ENCODE measurements around the gene SELENOO.
A peak's percentile ranks its signal among the peaks of the same experiment; 100 is the strongest.

The SELENOO gene

DNA sequence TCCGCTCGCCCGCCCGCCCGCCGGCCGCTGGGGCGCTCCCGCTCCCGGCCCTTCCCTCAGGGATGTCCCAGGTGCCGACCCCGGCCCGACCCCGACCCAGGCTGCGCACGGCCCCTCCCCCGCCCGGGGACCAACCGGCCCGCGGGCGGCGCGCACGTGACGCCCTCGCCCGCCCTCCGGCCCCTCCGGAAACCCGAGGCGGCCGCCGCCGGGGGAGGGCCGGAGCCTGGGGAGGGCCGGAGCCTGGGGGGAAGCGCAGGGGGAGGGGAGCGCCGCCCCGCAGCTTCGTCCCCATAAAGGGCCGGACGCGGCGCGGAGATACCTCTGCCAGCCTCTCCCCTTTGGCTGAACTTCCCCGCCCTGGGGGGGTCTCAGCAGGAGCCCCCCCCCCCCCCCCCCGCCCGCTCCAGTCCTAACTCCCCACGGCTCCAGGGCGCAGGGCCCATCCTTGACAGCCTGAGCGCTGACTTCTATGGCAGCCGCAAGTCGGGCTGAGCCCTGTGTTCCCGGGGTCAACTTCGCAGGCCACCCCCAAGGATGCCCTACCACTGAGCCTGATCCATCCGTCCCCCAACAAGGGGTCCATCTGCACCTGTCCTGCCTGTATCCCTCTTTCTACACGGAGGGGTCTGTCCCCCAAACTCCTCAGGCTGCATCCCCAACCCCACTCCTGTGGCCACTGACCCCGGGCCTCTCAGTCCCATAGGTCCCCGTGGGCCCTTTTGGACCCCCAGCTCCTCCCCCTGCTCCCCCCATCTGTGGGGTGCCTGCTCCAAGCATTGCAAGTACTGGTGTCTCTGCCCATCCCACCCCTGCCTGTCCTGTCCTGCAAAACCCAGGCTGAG is 61.0 kb downstream of the SELENOO start, which contains the start of gene MAPK12:
Gene MAPK12 (minus strand): TSS at position 69 of the 845 bp plus-strand sequence. CDS start 174 bp downstream, outside the sequence.
- peak within 1 kb of the TSS; percentile 53 for H3K4me3 ChIP-seq (ENCODE audit: low read length)
- TF ChIP-seq, protein P1, sequence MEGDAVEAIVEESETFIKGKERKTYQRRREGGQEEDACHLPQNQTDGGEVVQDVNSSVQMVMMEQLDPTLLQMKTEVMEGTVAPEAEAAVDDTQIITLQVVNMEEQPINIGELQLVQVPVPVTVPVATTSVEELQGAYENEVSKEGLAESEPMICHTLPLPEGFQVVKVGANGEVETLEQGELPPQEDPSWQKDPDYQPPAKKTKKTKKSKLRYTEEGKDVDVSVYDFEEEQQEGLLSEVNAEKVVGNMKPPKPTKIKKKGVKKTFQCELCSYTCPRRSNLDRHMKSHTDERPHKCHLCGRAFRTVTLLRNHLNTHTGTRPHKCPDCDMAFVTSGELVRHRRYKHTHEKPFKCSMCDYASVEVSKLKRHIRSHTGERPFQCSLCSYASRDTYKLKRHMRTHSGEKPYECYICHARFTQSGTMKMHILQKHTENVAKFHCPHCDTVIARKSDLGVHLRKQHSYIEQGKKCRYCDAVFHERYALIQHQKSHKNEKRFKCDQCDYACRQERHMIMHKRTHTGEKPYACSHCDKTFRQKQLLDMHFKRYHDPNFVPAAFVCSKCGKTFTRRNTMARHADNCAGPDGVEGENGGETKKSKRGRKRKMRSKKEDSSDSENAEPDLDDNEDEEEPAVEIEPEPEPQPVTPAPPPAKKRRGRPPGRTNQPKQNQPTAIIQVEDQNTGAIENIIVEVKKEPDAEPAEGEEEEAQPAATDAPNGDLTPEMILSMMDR (conservative IDR thresholded peaks at IDR 0.05; ENCODE audit: low read depth, low read length), result no peak
- DNase-seq (ENCODE audit: low read depth), result no peak

DNA sequence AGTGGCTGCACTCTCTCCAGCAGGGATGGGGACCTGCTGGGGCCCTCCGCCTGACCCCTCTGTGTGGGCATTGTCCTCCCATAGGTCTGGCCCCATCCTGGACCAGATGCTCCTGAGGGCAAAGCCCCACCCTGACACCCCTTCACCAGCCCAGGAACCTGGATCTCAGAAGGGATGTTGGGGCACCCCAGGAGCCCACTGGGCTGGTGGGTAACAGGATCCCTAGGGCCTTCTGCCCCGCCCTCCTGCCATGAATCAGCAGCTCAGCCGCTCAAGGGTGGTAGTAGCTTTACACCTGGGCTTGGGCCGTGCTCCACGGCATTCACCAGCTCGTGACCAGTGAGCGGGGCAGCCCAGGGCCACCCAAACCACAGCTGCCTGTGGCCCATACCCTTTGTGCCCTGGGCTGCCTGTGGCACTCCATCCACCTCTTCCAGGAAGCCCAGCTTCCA is 61.7 kb downstream of the SELENOO start:
- no peak for DNase-seq (ENCODE audit: low read depth)
- H3K4me3 ChIP-seq (ENCODE audit: low read length), result no peak overlapping the region
- TF ChIP-seq, protein P1 (conservative IDR thresholded peaks at IDR 0.05; ENCODE audit: low read depth, low read length), result no peak

DNA sequence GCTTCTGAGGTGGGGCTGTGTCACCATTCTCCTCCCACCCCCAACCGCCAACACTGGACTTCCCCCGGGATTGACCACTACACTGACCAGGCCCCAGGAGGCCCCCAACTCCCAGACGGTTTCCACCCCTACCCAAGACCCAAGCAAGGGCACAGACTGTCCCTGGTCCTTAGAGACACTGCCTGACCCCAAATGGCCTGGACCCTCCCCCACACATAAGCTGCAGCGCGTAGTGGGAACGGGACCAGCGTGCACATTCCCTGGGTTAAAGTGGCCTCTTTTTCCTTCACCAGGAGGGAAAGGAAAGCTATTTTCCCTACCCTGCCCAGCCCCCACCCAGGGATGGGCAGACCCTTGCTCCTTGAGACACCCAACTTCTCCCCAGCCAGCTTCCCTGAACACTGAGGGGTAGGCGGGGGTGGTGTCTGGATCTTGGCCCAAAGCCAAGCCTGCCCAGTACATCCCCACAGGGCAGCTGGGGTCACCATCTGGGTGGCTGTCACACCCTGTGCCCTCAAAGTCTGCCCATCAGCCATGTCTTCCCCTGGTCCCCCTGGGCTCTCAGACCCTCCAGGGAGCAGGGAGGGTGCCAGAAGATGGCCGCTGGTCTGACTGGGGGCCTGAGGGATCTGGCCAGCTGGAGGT is 62.3 kb downstream of the SELENOO start:
- H3K4me3 ChIP-seq (ENCODE audit: low read length), result no peak overlapping the region
- TF ChIP-seq, protein P1 (conservative IDR thresholded peaks at IDR 0.05; ENCODE audit: low read depth, low read length), result no peak
- DNase-seq (ENCODE audit: low read depth), result no peak

DNA sequence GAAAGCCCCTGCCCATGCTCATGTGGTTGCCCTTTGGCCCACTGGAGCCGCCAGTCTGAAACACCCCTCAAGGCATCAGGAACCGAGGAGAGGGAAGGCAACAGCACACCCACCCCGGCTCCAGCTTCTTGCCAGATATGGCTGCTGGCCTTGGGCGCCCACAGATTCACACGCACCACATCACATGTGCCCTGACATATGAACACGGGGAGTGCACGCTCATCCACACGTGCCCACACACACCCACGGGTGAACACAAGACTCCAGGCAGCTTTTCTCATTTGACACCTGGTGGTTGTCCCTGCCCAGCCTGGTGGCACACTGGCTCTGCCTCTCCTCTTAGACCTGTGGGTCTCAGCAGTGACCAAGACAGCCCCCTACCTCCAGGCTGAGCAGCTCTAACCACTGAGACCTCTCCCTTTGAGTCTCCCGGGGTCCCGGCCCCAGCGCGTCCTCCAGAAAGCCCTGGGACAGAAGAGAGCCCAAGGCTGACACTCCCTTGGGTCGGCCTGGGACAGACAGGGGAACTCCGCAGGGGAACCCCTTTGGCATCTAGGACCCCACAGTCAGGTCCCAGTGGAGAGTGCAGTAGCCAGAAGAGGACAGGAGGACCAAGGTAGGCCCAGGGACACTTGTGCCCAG is 63.4 kb downstream of the SELENOO start:
- no peak overlapping the region for H3K4me3 ChIP-seq (ENCODE audit: low read length)
- DNase-seq (ENCODE audit: low read depth), result no peak
- TF ChIP-seq, protein P1 (conservative IDR thresholded peaks at IDR 0.05; ENCODE audit: low read depth, low read length), result no peak

DNA sequence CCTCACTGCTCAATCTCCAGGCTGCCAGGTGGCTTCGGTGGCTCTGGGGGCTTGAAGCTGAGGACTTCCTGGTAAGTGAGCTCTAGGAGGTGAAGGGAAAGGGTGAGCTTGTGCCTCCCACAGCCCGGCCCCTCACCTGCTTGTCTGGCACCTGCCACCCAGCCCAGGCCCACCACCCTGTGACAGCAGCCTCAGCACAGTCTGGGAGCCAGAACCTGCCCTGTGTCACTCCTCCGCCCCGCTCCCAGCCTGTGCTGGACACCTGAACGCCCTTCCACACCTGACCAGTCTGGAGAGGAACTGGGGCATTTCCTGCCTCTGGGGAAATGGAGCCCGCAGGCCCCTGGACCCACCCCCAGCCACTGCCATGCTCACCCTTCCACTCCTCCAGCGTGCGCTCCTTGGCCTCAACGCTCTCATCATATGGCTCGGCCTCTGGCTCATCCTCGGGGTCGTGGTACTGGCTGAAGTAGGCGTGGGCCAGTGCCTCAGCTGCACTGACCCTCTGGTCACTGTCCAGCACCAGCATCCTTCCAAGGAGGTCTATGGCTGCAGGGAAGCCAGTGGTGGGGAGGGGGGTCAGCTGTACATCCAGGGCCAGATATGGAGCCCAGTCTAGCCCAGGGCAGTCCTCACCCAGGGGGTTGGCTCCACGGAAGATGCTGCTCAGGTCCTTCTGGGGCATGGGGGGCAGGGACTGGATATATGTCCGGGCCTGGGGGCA is 64.3 kb downstream of the SELENOO start:
- no peak overlapping the region for H3K4me3 ChIP-seq (ENCODE audit: low read length)
- DNase-seq (ENCODE audit: low read depth), result no peak
- TF ChIP-seq, protein P1 (conservative IDR thresholded peaks at IDR 0.05; ENCODE audit: low read depth, low read length), result no peak

DNA sequence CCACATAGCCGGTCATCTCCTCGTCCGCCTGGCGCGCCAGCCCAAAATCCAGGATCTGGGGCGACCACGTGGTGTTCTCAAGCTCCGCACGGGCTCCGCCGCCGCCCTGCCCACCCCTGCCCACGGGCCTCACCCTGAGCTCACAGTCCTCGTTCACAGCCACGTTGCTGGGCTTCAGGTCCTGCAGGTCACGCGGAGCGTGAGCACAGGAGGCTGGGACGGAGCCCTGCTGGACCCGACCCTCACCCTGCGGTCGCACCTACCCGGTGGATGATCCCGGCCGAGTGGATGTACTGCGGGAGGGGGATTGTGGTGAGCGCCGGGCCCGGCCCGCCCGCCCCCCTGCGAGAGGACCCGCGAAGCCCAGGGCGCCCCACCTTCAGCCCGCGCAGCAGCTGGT is 66.2 kb downstream of the SELENOO start:
- TF ChIP-seq, protein P1 (conservative IDR thresholded peaks at IDR 0.05; ENCODE audit: low read depth, low read length), result no peak
- no peak for DNase-seq (ENCODE audit: low read depth)
- H3K4me3 ChIP-seq (ENCODE audit: low read length), result no peak overlapping the region
